ENCODE results near the gene TMEM41A. TPM values are rescaled to one million over a fixed set of nuclear protein-coding genes. Genes with fewer than 3 reads are reported as not detected.

The TMEM41A gene
- total RNA-seq, 1 donor from 2014 or later, result 22.1 TPM

DNA sequence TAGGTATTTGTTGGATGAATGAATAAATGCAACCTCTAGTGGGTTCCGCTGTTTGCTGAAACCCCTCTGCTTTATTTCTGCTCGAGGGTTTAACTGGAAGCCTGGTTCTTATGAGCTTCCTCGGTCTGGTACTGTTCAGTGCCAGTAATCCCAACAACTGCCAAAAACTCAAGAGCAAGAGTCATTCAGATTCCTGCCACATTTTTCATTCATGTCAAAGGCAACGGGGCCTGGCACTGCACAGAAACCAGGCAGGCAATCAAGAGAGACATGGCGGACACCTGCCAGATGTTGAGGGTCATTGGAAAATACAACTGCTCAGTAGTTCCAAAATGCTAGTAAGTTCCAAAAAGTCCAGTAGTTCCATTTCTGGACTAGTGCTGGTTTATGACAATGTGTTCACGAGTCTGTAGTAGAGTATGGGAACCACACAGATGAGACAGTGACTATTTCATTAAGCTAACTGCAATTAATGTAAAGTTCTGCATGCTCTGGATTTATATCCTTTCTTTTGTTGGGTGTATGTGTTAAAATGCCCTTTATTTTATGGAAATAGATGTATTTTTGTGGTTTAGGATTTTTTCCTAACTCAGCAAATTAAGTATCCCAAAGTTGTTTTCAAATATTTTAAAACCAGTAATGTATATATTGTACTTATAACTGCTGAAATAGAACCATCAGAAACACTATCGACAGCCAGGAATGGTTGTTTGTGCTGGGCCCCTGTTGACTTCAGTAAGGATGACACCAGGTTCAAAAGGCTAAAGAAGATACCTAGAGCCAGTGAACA, 22.7 kb upstream of the TMEM41A start:
- Histone ChIP-seq H3K4me3 (ENCODE audit: low read depth, low read length) (no peak overlapping the region), H3K36me3 (ENCODE audit: control insufficient read depth, insufficient read depth, low read length) (no peaks in the 10 kb centered on the region), H3K27me3 (ENCODE audit: control insufficient read depth, insufficient read depth, low read length) (no peaks in the 10 kb centered on the region)
- TF ChIP-seq, protein P1, sequence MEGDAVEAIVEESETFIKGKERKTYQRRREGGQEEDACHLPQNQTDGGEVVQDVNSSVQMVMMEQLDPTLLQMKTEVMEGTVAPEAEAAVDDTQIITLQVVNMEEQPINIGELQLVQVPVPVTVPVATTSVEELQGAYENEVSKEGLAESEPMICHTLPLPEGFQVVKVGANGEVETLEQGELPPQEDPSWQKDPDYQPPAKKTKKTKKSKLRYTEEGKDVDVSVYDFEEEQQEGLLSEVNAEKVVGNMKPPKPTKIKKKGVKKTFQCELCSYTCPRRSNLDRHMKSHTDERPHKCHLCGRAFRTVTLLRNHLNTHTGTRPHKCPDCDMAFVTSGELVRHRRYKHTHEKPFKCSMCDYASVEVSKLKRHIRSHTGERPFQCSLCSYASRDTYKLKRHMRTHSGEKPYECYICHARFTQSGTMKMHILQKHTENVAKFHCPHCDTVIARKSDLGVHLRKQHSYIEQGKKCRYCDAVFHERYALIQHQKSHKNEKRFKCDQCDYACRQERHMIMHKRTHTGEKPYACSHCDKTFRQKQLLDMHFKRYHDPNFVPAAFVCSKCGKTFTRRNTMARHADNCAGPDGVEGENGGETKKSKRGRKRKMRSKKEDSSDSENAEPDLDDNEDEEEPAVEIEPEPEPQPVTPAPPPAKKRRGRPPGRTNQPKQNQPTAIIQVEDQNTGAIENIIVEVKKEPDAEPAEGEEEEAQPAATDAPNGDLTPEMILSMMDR (IDR thresholded peaks at IDR 0.05; ENCODE audit: insufficient read depth, low read length, poor library complexity, severe bottlenecking), result no peak
- DNase-seq (ENCODE audit: low read depth), result no peak

DNA sequence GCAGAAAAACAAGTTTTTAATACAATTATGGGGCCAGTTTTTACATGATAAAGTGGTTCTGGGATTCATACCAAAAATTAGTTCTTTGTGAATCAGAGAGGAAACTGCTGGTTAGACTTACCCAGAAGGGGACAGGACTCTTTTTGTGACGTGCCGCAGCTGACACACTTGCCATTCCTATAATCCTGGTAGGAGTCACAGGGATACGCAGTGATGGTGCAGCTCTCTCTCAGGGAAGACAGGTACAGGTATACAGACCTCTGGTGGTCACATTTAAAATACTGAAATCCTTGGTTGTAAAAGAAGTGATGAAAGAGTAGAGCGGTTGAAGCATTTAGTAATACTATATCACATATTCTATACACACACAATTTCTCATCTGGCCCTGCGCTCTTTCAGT, 20.2 kb upstream of the TMEM41A start:
- H3K36me3 ChIP-seq (ENCODE audit: control insufficient read depth, insufficient read depth, low read length), result no peaks in the 10 kb centered on the region
- no peak for DNase-seq (ENCODE audit: low read depth)
- TF ChIP-seq, protein P1 (IDR thresholded peaks at IDR 0.05; ENCODE audit: insufficient read depth, low read length, poor library complexity, severe bottlenecking), result no peak
- no peak overlapping the region for H3K4me3 ChIP-seq (ENCODE audit: low read depth, low read length)
- H3K27me3 ChIP-seq (ENCODE audit: control insufficient read depth, insufficient read depth, low read length), result no peaks in the 10 kb centered on the region

DNA sequence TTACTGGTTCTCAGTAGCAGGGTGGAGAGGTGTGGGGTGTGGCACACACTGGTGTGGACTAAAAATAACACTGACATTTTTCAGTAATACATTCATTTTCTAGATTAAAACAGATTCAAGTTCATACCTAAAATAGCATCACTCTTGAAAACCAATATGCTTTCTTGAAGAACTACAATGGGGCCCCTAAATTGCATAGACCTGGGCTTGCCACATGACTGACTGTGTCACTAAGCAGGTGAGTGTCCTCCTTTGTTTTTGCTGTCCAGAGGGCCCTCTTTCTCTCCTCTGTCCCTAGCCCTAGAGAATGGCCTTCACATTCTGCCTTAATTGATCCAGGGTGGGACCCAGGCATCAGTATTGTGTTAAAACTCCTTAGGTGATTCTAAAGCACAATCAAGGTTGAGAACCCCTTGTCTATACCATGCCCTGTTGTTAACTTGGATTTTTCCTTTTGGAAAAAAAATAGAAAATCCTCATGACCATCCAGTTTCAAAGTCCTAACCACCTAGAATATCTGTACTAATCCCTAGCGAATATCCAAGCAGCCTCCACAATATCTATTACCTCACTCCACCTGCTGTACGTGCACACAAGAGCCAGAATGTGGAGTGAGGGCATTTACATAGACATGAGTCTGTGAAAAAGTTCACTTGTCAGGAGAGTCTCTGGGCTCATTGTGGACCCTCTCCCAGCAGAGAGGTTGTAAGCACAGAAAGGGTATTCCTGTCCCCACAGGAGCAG, 18.7 kb upstream of the TMEM41A start:
- no peaks in the 10 kb centered on the region for H3K27me3 ChIP-seq (ENCODE audit: control insufficient read depth, insufficient read depth, low read length)
- no peak for DNase-seq (ENCODE audit: low read depth)
- TF ChIP-seq, protein P1 (IDR thresholded peaks at IDR 0.05; ENCODE audit: insufficient read depth, low read length, poor library complexity, severe bottlenecking), result no peak
- no peak overlapping the region for H3K4me3 ChIP-seq (ENCODE audit: low read depth, low read length)
- no peaks in the 10 kb centered on the region for H3K36me3 ChIP-seq (ENCODE audit: control insufficient read depth, insufficient read depth, low read length)

DNA sequence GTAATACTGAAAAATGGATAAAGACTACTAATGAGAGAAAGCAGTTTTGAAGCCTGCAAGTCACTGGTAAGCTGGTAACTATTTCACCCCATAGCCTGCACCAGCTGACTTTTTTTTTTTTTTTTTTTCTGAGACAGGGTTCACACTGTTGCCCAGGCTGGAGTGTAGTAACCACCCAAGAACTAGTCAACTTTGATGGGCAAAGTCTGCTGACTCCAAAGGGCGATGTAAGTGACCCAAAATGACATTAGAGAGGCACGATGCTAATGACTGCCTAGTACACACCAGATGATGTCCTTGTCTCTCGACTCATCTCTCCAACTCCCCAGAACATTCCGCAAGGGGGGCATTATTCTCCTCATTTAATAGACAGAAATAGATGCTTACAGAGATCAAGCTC, 12.9 kb upstream of the TMEM41A start:
- no peaks in the 10 kb centered on the region for H3K27me3 ChIP-seq (ENCODE audit: control insufficient read depth, insufficient read depth, low read length)
- H3K4me3 ChIP-seq (ENCODE audit: low read depth, low read length), result no peak overlapping the region
- TF ChIP-seq, protein P1 (IDR thresholded peaks at IDR 0.05; ENCODE audit: insufficient read depth, low read length, poor library complexity, severe bottlenecking), result no peak
- H3K36me3 ChIP-seq (ENCODE audit: control insufficient read depth, insufficient read depth, low read length), result no peaks in the 10 kb centered on the region
- no peak for DNase-seq (ENCODE audit: low read depth)

DNA sequence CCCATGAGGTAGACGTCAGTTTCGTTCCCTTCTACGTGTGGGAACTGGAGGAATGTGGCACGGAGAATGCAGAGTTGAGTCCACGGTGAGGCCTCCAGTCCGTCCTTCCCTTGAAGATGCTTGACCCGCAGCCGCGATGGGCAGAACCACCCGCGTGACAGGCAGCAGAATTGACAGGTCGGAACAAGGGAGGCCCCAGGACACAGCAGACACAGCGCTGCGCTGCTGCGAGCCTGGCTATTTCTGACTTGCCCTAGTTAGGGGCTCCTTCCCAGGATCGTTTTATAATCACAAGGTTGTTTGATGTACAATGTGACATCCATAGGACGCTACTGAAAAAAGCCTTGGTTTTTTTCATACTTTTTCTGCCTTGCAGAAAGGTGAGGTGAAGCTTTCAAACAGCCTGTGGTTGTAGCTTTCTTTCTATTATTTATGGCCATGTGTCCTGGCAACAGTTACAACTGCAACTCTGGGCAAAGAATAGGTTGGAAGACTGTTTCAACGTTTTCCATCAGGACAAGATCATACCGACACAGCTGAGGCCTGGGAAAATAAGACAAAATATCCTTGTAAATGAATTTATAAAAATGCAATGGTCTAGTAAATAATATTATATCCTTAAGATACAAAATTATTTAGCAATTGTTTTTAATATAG, 9.6 kb upstream of the TMEM41A start:
- DNase-seq (ENCODE audit: low read depth), result no peak
- no peak overlapping the region for H3K4me3 ChIP-seq (ENCODE audit: low read depth, low read length)
- H3K27me3 ChIP-seq (ENCODE audit: control insufficient read depth, insufficient read depth, low read length), result no peaks in the 10 kb centered on the region
- TF ChIP-seq, protein P1 (IDR thresholded peaks at IDR 0.05; ENCODE audit: insufficient read depth, low read length, poor library complexity, severe bottlenecking), result no peak
- H3K36me3 ChIP-seq (ENCODE audit: control insufficient read depth, insufficient read depth, low read length), result no peaks in the 10 kb centered on the region
